Right lobe of liver (tissue), 4 donors: ENCODE measurements around the gene BEND5.

ENCODE experiments used
- POLR2A ChIP-seq: fragments of 450-650 bp; IDR thresholded peaks from one replicate; pipeline ENCODE4 v1.6.1; 2017; ENCODE audit warnings: antibody characterized with exemption, mild to moderate bottlenecking
- TF ChIP-seq, protein P1 (sequence below), 4 donors: fragments of 200-600 bp in 3 of 4; fragments of 450-650 bp in 1 of 4; IDR thresholded peaks; one replicate each; pipeline versions ENCODE4 v1.5.1 to v1.8.0; 2016 to 2022; ENCODE audit warnings: antibody characterized with exemption in 4 of 4, mild to moderate bottlenecking in 2 of 4
- donor health status: DM: no; HTN: no; CAD: no.
- donor health status: DM: no; HTN: no; CAD: no.
- donor health status: DM: no; HTN: yes; CAD: no.

DNA sequence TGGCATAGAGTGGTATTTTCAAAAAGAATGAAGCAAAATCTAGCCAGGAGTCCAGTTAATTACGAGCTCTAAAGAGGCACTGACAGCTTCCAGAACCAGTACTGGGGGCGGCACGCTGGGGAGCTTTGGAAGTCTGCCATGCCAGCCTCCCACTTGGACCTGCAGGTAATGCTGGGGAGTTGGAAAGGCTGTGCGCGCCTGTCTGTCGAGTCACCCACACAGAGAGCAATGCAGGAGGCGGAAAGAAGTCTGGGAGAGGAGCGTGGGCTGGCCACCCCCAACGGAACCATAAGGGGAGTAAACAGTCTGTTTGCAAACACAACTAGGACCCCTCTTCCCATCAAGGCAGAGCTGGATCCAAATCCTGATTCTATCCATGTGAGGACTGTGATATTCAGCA is 84.5 kb downstream of the BEND5 start:
- TF ChIP-seq, protein P1, sequence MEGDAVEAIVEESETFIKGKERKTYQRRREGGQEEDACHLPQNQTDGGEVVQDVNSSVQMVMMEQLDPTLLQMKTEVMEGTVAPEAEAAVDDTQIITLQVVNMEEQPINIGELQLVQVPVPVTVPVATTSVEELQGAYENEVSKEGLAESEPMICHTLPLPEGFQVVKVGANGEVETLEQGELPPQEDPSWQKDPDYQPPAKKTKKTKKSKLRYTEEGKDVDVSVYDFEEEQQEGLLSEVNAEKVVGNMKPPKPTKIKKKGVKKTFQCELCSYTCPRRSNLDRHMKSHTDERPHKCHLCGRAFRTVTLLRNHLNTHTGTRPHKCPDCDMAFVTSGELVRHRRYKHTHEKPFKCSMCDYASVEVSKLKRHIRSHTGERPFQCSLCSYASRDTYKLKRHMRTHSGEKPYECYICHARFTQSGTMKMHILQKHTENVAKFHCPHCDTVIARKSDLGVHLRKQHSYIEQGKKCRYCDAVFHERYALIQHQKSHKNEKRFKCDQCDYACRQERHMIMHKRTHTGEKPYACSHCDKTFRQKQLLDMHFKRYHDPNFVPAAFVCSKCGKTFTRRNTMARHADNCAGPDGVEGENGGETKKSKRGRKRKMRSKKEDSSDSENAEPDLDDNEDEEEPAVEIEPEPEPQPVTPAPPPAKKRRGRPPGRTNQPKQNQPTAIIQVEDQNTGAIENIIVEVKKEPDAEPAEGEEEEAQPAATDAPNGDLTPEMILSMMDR (IDR thresholded peaks at IDR 0.05), result no peak
- no peak for TF ChIP-seq POLR2A
